ENCODE data around the gene GRK7.
"Not testable (repeated sequence)": the region's sequence is repeated elsewhere in the genome, so short reads cannot be mapped to it uniquely, and the experiment has no call there.

- TF ChIP-seq CTCF, POLR2A (IDR thresholded peaks at IDR 0.05): not testable (repeated sequence)
Measured at GRCh38 chr3:141788750-141789149, 25.5 kb downstream of the GRK7 start.
